Right atrium auricular region (tissue), 2 donors: Measurements from ENCODE around the gene LILRB3. TPM values are rescaled to one million over a fixed set of nuclear protein-coding genes. Genes with fewer than 3 reads are reported as not detected.
"Not testable (repeated sequence)": the region's sequence is repeated elsewhere in the genome, so short reads cannot be mapped to it uniquely, and the experiment has no call there.

ENCODE experiments used
- DNase-seq: peaks from one replicate; pipeline ENCODE4 v3.0.0-alpha.2; 2019; ENCODE audit warnings: low spot score
- H3K27ac ChIP-seq, 2 donors: fragments of 200-600 bp; sonication (generic); 1 replicate in 1 of 2; 2 replicates in 1 of 2; pipeline ENCODE4 v1.5.1; 2016 to 2019
- H3K27me3 ChIP-seq, 2 donors: fragments of 200-600 bp; sonication (generic); one replicate each; pipeline versions ENCODE4 v1.5.1 to v1.6.0; 2017 to 2019
- H3K36me3 ChIP-seq: fragments of 200-600 bp; sonication (generic); one replicate; pipeline ENCODE4 v1.5.1; 2016
- H3K4me1 ChIP-seq, 2 donors: fragments of 200-600 bp; sonication (generic); one replicate each; pipeline versions ENCODE4 v1.5.1 to v1.6.0; 2017 to 2019
- H3K4me3 ChIP-seq, 2 donors: fragments of 200-600 bp; sonication (generic); 1 replicate in 1 of 2; 2 replicates in 1 of 2; pipeline ENCODE4 v1.5.1; 2017 to 2019; ENCODE audit warnings: mild to moderate bottlenecking in 1 of 2, moderate library complexity in 1 of 2
- H3K9me3 ChIP-seq, 2 donors: fragments of 200-600 bp; sonication (generic); one replicate each; pipeline ENCODE4 v1.5.1; 2019
- total RNA-seq, 2 donors: library from RNA; depleted of rRNA; stranded (reverse); fragments of >200 nt; gene quantifications; one replicate each; pipeline ENCODE4 v1.1.0, GENCODE V29; 2016
- TF ChIP-seq, protein P1 (sequence below), 2 donors: fragments of 200-600 bp; sonication (generic); IDR thresholded peaks; one replicate each; pipeline ENCODE4 v1.5.1; 2019; ENCODE audit warnings: antibody characterized with exemption in 2 of 2

Gene LILRB3
- total RNA-seq, 2 donors from 2014 or later = 2.0 to 8.8 TPM

DNA sequence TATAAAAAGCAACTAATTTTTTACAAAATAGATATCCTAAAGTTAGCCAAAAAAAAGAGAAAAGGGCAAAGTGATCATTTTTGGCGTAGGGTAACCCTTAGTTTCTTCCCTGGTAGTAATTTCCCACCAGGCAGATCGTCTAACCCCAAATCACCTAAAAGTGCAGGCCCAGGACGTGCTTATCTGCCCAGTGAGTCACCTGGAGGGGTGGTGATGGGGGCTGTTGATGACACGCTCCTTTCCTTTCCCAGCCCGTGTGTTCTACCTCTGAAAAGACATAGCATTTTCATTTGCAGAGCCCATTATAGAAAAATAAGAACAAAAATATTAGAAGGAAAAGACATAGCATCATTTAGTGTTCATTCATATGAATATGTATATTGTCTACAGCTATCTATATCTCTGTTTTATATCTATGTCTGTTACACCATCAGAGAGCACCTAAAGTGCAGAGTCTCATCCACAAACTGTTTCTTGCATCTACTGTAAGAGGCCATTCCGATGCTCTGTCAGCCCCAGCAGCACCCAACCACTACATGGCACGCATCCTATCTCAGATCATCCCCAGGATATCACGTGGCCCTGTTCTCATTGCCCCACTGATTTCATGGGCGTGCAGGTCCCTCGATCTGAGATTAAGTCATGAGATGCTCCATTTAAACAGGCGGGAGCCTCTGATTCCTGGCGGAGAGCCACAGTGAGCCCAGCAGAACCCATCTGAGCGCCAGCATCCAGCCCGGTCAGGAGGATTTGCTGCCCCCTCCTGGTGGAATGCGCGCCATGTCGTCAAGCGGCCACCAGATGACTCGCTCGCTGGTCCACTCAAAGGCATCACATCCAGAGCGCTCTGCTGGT, 8.5 kb upstream of the LILRB3 start:
- H3K27me3 ChIP-seq = no peaks in the 10 kb centered on the region
- no peaks in the 10 kb centered on the region for H3K4me1 ChIP-seq
- DNase-seq = peak; percentile 86
- H3K4me3 ChIP-seq = no peak overlapping the region
- TF ChIP-seq, protein P1, sequence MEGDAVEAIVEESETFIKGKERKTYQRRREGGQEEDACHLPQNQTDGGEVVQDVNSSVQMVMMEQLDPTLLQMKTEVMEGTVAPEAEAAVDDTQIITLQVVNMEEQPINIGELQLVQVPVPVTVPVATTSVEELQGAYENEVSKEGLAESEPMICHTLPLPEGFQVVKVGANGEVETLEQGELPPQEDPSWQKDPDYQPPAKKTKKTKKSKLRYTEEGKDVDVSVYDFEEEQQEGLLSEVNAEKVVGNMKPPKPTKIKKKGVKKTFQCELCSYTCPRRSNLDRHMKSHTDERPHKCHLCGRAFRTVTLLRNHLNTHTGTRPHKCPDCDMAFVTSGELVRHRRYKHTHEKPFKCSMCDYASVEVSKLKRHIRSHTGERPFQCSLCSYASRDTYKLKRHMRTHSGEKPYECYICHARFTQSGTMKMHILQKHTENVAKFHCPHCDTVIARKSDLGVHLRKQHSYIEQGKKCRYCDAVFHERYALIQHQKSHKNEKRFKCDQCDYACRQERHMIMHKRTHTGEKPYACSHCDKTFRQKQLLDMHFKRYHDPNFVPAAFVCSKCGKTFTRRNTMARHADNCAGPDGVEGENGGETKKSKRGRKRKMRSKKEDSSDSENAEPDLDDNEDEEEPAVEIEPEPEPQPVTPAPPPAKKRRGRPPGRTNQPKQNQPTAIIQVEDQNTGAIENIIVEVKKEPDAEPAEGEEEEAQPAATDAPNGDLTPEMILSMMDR (IDR thresholded peaks at IDR 0.05) = peak; percentile 80 to 94
- no peaks in the 10 kb centered on the region for H3K36me3 ChIP-seq
- peaks cover 0 to 6% of the 10 kb centered on the region in 2 donors for H3K9me3 ChIP-seq
- no peak overlapping the region for H3K27ac ChIP-seq

DNA sequence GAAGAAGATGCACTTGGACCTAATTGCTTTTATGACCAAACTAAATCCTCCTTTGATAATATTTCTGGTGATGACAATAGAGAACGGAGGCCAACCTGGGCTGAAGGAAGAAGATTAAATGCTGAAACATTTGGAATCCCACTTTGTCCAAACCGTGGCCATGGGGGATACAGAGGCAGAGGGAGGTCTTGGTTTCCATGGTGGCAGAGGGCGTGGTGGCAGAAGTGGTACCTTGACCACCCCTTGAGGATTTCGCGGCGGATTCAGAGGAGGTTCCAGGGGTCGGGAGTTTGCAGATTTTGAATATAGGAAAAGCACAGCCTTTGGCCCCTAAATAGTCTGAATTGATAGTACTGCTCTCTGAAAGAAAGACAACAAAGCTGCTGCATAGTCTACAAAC, 7.2 kb upstream of the LILRB3 start:
- no peaks in the 10 kb centered on the region for H3K36me3 ChIP-seq
- no peaks in the 10 kb centered on the region for H3K4me1 ChIP-seq
- no peak overlapping the region for H3K27ac ChIP-seq
- no peak for DNase-seq
- H3K4me3 ChIP-seq = no peak overlapping the region
- no peaks in the 10 kb centered on the region for H3K27me3 ChIP-seq
- peaks cover 0 to 6% of the 10 kb centered on the region in 2 donors for H3K9me3 ChIP-seq
- TF ChIP-seq, protein P1 (IDR thresholded peaks at IDR 0.05) = no peak

DNA sequence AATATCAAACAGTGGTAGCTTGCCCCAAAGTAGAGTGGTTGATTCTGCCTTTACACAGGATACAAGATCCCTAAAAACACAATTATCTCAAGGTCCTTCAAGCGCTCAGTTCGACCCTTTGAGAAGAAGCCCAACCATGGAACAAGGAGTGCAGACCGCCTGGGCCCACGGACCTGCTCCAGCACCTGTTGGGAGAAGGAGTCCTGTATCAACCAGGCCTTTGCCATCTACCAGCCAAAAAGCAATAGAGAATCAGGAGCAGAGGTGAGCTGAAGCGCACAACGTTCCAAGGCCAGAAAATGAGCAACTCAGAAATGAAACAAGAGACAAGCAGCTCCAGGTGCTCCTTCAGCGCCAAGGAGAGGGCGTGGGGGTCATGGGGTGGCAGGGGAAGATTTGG, 6.3 kb upstream of the LILRB3 start:
- no peak overlapping the region for H3K27ac ChIP-seq
- no peaks in the 10 kb centered on the region for H3K27me3 ChIP-seq
- TF ChIP-seq, protein P1 (IDR thresholded peaks at IDR 0.05) = no peak

DNA sequence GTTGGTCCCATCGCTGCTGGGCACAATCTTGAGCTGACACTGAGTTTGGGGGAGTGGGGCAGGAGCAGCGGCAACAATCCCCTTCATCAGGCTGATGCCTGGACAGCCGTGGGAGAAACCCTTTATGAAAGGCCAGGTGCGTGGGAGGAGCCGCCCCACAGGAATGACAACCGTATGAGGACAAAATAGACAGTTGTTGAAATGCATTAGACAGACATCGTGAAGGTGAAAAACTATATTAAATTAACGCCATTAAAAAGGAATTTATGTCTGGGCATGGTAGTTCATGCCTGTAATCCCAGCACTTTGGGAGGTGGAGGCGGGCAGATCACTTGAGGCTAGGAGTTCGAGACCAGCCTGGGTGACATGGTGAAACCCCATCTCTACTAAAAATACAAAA, 1.8 kb upstream of the LILRB3 start:
- not testable (repeated sequence) for H3K9me3 ChIP-seq, H3K4me1 ChIP-seq, H3K36me3 ChIP-seq, DNase-seq, H3K4me3 ChIP-seq, H3K27me3 ChIP-seq, H3K27ac ChIP-seq

More for the DNA sequence above, 6.3 kb upstream of the LILRB3 start:
- no peak for DNase-seq
- Histone ChIP-seq H3K36me3 (no peaks in the 10 kb centered on the region), H3K9me3 (peaks cover 0 to 6% of the 10 kb centered on the region in 2 donors), H3K4me3 (no peak overlapping the region), H3K4me1 (no peaks in the 10 kb centered on the region)

DNA sequence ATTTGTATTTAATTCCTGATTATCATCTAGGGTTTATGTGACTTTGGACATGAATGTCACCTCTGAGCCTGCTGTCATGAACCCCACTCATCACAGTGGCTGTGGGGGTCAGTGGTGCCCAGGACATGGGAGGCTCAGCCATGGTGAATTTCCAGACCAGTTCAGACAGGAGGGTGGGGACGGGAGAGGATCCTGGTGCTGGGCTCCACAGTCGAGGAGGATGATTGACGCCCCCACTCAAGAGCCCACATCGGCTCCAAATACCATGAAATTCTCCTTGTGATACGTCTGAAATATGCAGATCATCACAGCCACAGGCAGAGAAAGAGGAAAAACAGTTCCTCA, 1.1 kb upstream of the LILRB3 start:
- not testable (repeated sequence) for H3K4me1 ChIP-seq, DNase-seq, H3K4me3 ChIP-seq, H3K27ac ChIP-seq, H3K9me3 ChIP-seq, H3K36me3 ChIP-seq, H3K27me3 ChIP-seq

DNA sequence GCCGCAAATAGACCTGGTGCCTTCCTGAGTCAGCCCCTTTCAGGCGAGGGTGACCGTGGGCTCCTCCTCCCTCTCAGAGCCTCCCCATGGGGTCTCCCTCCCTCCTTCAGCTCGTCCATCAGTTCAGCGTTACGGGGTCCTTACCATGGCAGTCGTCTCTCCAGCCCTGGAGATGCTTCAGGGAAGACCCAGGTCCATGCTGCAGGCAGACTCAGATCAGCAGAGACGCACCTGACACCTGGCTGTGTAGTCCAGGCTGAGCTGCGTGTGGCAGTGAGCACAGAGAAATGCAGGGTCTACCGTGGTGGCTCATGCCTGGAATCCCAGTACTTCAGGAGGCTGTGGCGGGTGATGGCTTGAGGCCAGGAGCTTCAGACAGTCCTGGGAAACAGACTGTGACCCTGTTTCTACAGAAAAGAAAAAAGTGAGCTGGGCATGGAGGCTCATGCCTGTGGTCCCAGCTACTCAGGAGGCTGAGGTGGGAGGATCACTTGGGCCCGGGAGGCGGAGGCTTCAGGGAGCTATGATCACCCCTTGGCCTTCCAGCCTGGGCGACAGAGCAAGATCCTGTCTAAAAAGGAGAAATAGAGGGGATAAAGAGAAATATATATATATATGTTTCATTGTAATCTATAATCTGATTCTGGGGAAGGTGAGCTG, 600 bp upstream of the LILRB3 start:
- not testable (repeated sequence) for DNase-seq, H3K27ac ChIP-seq, H3K4me3 ChIP-seq, H3K9me3 ChIP-seq, H3K27me3 ChIP-seq, H3K4me1 ChIP-seq
- peaks cover 12% of the 10 kb centered on the region for H3K36me3 ChIP-seq

DNA sequence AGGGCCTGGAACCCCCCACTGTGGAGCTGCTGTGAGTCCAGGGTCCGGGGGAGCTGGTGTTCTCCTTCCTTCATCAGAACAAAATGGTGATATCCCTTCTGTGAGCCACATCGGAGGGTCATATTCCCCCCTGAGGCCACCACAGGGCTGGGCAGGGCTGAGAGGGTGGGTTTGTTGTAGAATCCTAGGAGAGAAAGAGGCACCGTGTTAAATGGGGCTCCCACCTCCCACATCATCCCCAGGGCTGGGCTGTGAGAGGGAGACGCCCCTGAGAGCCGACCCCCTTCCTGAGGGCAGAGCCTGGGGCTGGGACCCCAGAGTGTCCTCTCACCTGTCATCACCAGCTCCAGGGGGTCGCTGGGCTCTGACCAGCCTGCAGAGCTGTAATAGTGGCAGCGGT, 860 bp downstream of the LILRB3 start:
- peaks cover 12% of the 10 kb centered on the region for H3K36me3 ChIP-seq
- H3K9me3 ChIP-seq, DNase-seq, H3K4me3 ChIP-seq, H3K27ac ChIP-seq, H3K4me1 ChIP-seq, H3K27me3 ChIP-seq: not testable (repeated sequence)

DNA sequence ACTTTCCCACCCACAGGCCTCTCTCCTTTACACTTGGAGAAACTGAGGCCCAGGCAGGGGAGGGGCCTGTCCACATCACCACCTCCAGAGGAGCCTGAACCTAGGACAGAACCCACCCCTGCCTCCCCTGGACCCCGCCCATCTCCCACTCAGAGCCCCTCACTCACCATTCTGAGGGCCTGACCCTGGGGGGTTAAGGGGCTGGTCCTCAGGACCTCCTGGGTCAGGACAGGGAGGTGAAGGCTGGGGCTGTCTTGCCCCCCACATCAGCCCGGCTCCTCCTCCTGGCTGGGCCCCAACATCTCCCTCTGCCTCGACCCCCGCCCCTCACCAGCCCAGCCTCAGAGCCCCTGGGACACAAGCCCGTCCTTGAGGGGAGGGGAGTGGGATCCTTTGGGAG, 3.1 kb downstream of the LILRB3 start:
- not testable (repeated sequence) for DNase-seq, H3K4me3 ChIP-seq, H3K27ac ChIP-seq, H3K27me3 ChIP-seq, H3K9me3 ChIP-seq, H3K4me1 ChIP-seq
- H3K36me3 ChIP-seq = peaks cover 12% of the 10 kb centered on the region
